ENCODE data around the gene HLA-G. TPM values are rescaled to one million over a fixed set of nuclear protein-coding genes. Genes with fewer than 3 reads are reported as not detected.

The HLA-G gene
- polyA plus RNA-seq, 1 donor (not counting 4 experiments of a cell fraction or from before 2014, with no cell fraction given) = 0.84 TPM

DNA sequence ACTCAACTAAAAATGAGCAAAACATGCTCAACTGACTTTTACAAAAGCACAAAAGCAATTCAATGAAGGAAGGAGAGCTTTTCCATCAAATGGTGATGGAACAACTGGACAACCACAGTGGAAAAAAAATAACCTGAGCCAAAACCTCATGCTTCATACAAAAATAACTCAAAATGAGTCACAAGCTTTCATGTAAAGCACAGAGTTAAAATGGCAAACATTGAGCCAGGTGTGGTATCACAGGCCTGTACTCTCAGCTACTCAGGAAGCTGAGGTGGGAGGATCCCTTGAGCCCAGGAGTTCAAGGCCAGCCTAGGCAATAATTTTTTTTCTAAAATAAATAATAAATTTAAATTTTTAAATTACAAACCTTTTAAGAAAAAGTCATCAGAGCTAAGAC lies 18.4 kb upstream of the HLA-G start:
- no peaks in the 10 kb centered on the region for H4K20me1 ChIP-seq (ENCODE audit: control insufficient read depth, extremely low read depth, insufficient read depth, low read length)
- peaks cover 4% of the 10 kb centered on the region for H3K4me1 ChIP-seq (ENCODE audit: control insufficient read depth, extremely low read depth, insufficient read depth, low read length)
- no peaks in the 10 kb centered on the region for H3K27me3 ChIP-seq (ENCODE audit: control insufficient read depth, extremely low read depth, insufficient read depth, low read length)
- H2AFZ ChIP-seq (ENCODE audit: control insufficient read depth, low read length) = no peak overlapping the region
- H3K4me3 ChIP-seq (ENCODE audit: control insufficient read depth in 2 of 3, extremely low read depth in 1 of 3, insufficient read depth in 2 of 3, low read depth in 1 of 3, low read length in 3 of 3) = no peak overlapping the region
- no peak for TF ChIP-seq EZH2 (IDR thresholded peaks at IDR 0.05; ENCODE audit: low read length)
- H3K9ac ChIP-seq (ENCODE audit: control insufficient read depth, extremely low read depth, insufficient read depth, low read length) = no peak overlapping the region
- no peak overlapping the region for H3K27ac ChIP-seq (ENCODE audit: control insufficient read depth, insufficient read depth, low read length)
- no peaks in the 10 kb centered on the region for H3K9me3 ChIP-seq (ENCODE audit: control insufficient read depth, low read depth, low read length)
- H3K79me2 ChIP-seq (ENCODE audit: control insufficient read depth, insufficient read depth, low read length) = no peaks in the 10 kb centered on the region
- H3K36me3 ChIP-seq (ENCODE audit: control insufficient read depth in 2 of 2, extremely low read depth in 1 of 2, insufficient read depth in 2 of 2, low read length in 2 of 2) = no peaks in the 10 kb centered on the region
- FAIRE-seq (peak; percentile 59), DNase-seq (ENCODE audit: low read depth, low spot score) (peak; percentile 32)
- dilution Hi-C loops (cut with MboI; ENCODE audit: extremely low pct_ligation_motif_present, low sequenced_read_pairs) = no loop called here
- H3K4me2 ChIP-seq (ENCODE audit: control insufficient read depth, extremely low read depth, insufficient read depth, low read depth, low read length) = no peak overlapping the region
- H3K9me1 ChIP-seq (ENCODE audit: control insufficient read depth, extremely low read depth, insufficient read depth, low read length) = no peaks in the 10 kb centered on the region

DNA sequence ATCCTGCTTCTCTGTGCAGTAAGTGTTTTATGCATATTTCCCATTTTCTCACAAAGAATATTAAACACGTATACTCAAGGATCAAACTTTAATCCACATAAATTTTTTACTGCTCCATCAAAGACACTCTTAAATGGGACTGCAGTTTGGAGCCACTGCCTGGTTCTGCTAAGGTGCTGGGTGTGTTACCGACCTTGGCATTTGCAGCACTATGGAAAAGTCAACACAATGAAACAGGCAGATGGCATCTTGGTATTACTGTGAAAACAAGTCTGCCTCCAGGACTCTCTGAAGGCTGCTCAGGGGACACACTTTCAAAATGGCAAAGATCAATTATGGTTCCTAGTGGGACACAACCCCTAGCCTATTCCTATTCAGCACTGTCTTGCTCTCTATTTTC lies 17.3 kb upstream of the HLA-G start:
- dilution Hi-C loops (cut with MboI; ENCODE audit: extremely low pct_ligation_motif_present, low sequenced_read_pairs) = no loop called here
- no peak for FAIRE-seq
- H3K36me3 ChIP-seq (ENCODE audit: control insufficient read depth in 2 of 2, extremely low read depth in 1 of 2, insufficient read depth in 2 of 2, low read length in 2 of 2) = no peaks in the 10 kb centered on the region

More for the DNA sequence above, 17.3 kb upstream of the HLA-G start:
- H3K4me3 ChIP-seq (ENCODE audit: control insufficient read depth in 2 of 3, extremely low read depth in 1 of 3, insufficient read depth in 2 of 3, low read depth in 1 of 3, low read length in 3 of 3) = no peak overlapping the region
- no peak for TF ChIP-seq EZH2 (IDR thresholded peaks at IDR 0.05; ENCODE audit: low read length)
- no peak for TF ChIP-seq CTCF (optimal IDR thresholded peaks at IDR 0.05 in 1 of 3, IDR thresholded peaks at IDR 0.05 in 1 of 3, conservative IDR thresholded peaks at IDR 0.05 in 1 of 3; ENCODE audit: extremely low read depth in 1 of 3, insufficient read depth in 2 of 3, low read length in 3 of 3)
- H3K9me3 ChIP-seq (ENCODE audit: control insufficient read depth, low read depth, low read length) = no peaks in the 10 kb centered on the region
- H3K4me2 ChIP-seq (ENCODE audit: control insufficient read depth, extremely low read depth, insufficient read depth, low read depth, low read length) = no peak overlapping the region
- no peaks in the 10 kb centered on the region for H3K27me3 ChIP-seq (ENCODE audit: control insufficient read depth, extremely low read depth, insufficient read depth, low read length)
- no peak overlapping the region for H3K9ac ChIP-seq (ENCODE audit: control insufficient read depth, extremely low read depth, insufficient read depth, low read length)
- no peaks in the 10 kb centered on the region for H4K20me1 ChIP-seq (ENCODE audit: control insufficient read depth, extremely low read depth, insufficient read depth, low read length)
- H3K4me1 ChIP-seq (ENCODE audit: control insufficient read depth, extremely low read depth, insufficient read depth, low read length) = peaks cover 4% of the 10 kb centered on the region
- no peak overlapping the region for H2AFZ ChIP-seq (ENCODE audit: control insufficient read depth, low read length)
- H3K9me1 ChIP-seq (ENCODE audit: control insufficient read depth, extremely low read depth, insufficient read depth, low read length) = no peaks in the 10 kb centered on the region
- H3K79me2 ChIP-seq (ENCODE audit: control insufficient read depth, insufficient read depth, low read length) = no peaks in the 10 kb centered on the region
- no peak for DNase-seq (ENCODE audit: low read depth, low spot score)
- no peak overlapping the region for H3K27ac ChIP-seq (ENCODE audit: control insufficient read depth, insufficient read depth, low read length)
